DMS114 treated with DMSO at 0.1 percent for 48 hours (cell line): ENCODE results near the gene PARD3B.

Experiments used
- DNase-seq: peaks from one replicate; lab custom pipeline; 2025; ENCODE audit not compliant: unreplicated experiment; lab: John Stamatoyannopoulos, UW

The PARD3B gene

DNA sequence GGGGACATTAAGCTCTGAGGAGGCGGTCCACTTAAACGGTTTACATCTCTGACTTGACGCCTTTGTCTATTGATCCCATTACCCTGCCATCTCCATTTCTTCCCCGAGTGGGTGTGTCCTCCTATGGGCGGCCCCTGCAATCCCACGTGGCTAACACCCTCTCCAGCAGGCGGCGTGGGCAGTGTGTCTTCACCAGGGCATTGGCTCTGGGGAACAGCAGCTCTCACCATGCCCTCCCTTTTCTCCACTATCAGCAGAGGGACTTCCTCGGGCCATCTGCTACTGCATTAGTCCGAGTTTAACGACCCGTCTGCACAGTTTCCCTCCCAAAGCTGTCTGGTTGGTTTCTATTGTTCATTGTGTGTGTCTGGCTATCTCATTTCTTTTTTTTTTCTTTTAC is 625.1 kb downstream of the PARD3B start:
- no peak for DNase-seq

DNA sequence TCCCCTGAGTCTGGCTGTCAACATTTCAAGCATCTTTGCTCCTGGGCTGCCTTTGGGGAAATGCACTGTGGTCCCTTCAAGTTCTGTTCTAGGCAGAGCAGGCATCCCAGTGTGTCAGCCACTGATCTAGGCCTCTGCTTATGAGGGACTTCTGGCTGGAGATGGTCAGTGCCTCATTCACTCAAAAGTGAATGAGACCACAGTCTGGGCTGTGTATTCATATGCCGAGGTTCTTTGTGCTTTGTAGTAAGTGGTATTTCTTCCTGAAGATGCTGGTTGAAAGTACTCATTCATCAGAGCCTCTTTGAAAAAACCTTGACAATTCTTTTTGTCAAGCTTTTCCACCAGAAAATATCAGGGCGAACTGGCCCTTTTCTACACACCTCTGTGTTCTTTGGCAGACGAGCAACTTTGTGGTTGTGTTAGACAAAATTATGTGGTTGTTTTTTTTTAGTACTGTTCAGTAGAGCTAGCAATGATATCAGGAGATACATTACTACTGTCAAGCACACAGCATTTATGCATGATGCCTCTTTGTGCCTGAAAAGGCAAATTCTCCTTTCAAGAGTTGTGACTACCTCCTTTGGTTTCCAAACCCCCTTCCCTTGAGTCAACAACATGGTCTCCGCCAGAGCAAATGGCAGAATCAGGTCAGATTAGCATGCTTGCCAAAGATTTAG is 626.1 kb downstream of the PARD3B start:
- DNase-seq = no peak

DNA sequence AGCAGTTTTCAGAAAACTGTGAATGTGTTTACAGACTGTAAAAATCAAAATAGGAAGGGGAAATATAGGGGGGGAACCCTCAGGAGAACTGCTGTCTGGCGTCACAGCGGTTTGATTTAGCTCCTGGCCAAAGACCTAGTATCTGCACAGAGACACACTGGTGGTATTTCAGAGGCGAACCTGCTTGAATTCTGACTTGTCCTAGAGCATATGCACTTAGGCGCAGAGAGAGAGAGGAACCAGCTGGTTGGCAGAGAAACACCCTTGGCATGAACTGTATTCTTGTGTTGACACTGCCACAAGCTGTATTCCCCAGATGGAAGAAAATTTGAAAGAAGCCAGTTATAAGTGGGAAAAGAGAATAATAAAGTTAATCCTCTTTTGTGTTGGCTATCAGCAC is 630.6 kb downstream of the PARD3B start:
- DNase-seq = no peak

DNA sequence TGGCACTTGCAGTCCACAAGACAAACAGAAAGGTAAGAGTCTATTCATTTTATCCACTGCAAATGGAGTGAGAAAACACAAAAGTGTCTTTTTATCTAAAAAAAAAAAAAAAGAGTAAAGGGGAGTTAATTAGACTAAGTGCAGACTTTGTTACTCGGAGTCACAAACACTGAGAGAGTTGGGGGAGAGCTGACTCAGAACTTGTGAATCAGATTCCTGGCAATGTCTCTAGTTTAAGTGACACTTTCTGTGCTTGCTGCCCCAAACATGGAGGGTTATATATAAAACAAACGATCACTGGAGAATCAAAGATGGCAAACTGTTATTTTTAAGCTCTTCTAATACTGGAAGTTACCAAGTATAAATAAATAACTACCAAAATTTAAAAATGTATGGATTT is 631.3 kb downstream of the PARD3B start:
- no peak for DNase-seq

DNA sequence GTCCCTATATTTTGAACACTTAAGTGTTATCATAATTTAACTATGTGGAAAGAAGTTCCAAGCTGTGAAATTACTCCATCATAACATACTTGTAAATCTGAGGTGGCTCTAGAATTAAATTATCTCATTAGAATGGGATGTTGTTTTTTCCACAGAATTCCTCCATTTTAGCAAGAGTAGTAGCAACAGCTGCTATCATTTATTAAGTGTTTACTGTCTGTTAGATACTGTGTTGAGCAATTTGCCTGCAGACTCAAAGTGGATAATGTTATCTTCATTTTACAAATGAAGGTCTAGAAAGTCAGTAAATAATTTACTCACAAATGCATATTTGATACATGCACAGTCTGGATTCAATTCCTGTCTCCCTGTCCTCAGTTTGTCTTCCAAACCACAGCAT is 632.3 kb downstream of the PARD3B start:
- no peak for DNase-seq

DNA sequence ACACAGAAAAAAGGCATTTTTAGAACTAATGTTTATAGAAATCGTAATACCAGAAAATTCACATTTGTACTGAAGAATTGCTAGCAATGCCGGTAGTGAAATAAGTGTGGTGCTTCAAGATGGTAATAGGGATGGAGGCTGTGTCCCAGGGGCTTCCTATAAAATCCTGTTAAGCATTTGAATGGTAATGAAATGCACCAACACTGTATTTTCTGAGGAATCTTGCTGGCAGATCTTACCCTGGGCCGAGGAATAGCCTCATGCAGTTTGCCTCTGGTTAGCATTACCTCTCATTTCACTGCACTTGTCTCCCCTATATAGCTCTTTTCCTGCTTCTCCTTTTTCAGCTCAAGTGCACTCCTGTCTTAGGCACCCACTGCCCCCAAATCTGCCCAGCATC is 635.5 kb downstream of the PARD3B start:
- no peak for DNase-seq

DNA sequence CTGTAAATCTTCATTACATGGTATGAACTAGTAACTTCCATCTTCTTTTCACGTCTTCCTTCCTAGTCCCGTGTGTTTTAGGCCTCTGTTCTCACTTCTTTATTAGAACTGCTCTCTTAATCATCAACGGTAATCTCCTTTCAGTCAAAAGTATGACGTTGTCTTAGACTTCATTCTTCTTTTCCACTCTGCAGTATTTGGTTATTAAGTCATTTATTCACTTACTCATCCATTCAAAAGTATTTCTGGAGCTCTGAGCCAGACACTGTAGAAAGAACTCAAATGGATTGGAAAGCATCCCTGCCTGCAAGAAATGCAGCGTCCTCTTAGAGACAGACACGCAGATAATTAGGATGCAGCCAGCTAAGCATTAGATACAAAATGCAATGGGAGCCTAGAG is 642.5 kb downstream of the PARD3B start:
- DNase-seq = no peak

DNA sequence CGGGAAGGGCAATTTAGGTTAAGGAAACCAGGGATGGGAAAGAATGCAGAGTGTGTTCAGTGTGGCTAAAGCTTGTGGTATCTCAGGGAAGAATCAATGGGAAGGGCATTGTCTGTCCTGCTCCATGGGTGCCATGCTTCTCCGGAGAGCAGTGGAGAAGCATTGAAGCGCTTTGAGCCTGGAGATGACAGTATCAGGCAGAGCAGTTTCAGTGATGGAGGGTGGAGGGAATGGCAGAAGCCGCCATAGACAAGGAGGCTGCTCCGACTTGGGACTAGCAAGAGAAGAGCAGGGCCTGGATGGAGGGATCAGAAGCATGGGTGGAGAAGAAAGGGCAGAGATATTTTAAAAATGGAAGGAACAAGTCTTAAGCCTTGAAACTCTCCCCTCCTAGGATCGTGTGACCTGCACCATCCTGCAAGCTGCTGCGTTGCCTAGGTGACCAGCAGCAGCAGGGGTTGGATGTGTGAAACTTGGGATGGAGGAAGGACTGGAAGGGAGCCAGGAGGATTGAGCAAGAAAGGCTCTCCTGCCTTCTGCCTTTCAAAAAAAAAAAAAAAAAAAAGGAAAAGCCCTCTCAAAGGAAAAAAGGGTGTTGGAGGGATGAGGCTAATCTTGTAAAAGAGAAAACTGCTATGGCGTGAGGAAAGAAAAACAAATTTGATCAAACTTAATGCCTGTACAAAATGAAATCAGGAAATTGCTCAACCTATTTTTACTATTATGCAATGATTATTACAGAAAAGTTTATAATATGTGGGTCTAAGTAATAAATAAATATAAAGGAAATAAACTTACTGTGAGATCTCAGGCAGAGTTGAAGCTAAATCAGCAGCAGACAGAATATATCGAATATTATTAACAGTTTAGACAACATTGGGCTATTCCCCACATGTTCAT is 643.2 kb downstream of the PARD3B start:
- DNase-seq = no peak

DNA sequence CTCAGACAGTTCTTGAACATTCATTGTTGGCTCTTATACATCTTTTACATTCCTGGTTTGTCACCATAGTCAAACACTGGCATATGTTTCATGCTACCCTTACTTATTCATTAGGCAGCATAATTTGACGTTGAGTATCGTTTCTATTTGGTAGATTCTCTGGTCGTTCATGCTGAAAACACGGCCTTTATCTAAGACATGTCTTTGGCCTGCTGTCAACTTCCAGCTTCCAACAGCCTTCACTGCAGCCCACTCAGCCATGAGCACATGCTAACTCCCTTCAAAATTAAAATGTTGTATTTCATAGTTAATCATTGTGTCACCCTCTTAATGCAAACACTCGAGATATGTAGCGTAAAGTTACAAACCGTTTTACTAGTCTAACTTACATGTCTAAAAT is 644.0 kb downstream of the PARD3B start:
- DNase-seq = no peak

DNA sequence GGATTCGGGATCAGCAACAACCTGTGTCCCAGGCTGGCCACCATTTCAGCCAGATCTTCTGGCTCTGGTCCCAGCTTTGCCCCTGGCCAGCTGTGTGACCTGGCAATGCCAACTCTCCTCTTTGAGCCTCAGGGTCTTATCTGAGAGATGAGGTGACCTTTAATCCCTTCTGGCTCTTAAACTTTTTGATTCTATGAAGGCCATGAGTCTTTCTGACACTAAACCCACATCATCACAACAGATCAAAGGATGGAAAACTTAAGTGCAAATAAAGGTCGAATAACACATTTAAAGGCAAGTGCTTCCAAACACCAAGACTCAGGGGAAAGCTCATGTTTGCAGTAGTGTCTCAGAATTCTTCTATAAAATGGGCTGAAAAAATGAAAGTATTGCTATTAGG is 645.3 kb downstream of the PARD3B start:
- DNase-seq = no peak

DNA sequence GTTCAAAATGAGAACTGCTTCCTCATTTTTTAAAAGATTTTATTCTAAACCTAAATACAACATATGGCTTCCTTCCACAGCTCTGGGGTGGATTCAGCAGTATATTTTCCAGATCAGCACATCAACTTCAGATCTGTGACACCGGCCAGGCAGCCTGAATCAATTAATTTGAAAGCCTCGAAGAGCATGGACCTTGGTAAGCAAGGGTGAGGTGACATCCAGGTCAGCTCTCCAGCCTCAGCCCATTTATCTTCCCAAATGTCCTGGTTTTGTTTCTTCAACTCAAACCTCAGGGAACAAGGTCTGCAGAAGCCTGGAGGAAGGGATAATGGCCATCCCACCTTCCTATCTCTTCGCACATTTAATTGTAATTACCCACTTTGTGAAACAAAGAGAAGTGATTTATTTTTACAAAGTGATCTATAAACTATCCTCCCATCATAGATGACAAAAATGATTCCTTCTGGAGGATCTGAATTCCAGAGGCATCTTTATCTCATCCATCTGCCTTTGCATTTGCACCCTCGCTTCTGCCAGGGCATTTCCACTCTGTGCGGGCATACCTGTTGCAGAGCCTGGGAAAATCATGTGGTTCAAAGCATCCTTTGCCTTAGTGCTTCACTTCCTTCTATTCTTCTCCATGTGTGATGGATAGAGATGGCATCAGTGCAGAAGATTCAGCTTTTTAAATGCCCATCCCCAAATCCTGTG is 648.0 kb downstream of the PARD3B start:
- DNase-seq = no peak

DNA sequence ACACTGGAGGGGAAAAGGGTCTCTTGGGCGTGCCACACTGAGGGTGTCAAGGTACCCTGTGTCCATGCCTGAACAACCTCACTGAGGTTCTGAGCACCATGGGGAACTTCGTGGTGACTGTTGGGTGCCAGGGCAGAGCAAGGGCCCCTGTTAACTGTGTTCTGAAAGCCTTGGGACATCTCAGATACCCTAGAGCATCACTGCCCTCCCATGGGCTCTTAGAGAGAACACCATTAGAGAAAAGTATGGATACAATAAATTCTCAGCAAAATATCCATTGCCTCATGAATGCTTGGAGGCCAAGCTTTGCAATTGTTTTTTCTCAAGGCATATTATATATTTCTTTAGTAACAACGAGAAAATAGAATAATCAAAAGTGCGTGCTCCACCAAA is 648.6 kb downstream of the PARD3B start:
- DNase-seq = no peak

DNA sequence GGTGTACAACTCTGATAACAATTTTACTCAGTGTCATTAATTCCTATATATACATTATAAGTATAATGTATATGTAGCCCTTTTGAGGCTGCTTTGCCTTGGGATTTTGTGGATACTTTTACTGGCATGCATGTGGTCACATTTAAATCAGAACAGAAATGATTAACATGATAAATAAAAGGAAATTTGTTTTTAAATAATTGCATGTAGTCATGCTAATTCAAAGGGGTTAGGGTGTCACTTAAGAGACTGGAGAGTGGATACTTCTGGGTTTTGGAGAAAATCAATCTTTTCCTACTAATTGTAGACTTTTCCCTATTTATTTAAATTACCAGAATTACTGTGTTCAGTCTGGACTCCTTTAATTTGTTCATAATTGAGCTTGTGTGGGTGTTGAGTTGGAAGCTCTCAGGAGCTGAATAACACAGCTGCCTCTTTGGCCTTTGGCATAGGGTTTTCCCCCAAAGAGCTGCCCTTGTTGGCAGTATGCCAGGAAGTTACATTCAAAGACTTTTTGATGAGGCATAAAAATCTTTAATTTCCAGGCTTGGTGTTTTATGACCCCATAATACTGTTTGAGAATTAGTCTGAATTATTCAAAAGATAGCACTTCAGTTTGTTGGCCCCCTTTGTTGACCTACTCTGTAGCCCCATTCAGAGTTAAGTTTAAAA is 652.3 kb downstream of the PARD3B start:
- no peak for DNase-seq

DNA sequence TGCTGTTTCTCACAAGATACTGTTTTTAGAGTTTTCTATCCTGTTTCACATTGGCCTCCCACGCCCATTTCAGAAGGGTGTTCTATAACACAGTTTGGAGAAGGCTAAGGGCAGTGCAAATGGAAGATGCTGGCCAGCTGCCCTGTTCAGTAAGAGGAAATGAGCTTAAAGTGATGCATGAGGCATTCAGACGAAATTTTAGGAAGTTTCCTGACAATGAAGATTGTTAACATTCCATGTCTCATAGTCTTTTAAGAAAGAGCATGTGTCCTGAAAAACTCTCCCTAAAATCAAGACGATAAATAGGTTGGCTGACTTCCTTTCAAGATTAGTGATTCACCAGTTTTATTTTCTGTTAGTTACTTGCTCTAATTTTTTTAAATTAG is 652.9 kb downstream of the PARD3B start:
- no peak for DNase-seq

DNA sequence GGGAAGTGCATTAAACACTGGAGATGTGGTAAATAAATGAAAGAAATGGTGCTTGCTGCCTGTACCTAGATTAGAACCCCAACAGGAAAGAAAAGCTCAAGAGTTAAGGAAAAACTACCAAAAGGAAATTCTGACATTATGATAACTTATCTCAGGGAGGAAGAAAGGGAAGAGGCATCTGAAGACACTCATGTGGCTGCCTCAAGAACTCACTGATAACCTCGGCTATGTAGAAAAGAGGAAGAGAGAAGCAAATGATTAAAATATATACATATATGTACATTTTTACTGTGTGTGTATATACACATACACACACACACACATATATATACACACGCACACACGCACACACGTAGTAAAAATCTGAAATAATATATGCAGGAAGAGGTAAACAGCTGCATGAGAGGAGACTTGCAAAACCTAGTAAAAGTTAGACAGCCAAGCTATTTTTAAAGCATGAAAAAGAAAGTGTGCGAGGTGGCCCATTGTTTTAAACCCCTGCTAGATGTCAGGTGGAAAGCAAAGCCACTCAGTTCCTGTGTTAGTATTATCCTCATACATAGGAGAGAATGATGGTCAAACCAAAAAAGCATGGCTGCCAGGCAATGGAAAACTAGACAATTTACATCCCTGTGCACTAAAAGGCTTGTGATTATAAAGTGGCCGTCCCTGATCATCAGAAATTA is 654.0 kb downstream of the PARD3B start:
- DNase-seq = no peak

DNA sequence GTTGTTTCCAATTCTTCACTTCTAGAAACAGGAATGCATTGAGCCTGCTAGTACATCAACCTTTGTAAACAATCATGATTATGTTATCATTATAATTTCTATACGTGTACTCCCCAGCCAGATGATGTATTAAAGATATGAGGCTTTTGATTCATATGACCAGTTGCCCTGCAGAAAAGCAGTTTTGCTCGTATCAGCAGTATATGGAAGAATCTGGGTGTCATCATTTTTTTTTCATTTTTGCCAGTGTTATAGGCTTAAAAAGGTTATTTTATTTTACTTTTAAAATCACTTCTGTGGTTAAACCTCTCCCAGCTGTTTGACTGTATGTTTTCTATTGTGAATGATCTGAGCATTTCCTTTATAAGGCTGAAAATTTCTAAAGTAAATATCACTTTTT is 665.2 kb downstream of the PARD3B start:
- DNase-seq = no peak

DNA sequence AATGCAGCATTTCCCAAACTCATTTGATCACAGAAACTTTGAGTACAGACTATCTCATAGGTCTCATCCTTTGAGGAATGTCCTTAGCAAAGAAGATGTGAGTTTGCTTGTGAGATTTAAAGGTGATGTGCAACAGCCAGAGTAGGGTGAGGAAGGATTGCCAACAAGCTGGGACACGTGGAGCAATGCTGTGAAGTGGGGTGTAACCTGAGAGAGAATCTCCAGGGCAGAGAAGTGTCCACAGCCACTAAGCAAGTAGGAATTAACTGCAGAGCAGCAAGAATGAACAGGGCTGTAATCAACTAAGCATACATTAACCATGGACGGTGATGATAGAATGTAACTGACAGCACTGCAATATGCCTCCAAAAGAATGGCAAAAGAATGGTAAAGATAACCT is 667.1 kb downstream of the PARD3B start:
- no peak for DNase-seq

DNA sequence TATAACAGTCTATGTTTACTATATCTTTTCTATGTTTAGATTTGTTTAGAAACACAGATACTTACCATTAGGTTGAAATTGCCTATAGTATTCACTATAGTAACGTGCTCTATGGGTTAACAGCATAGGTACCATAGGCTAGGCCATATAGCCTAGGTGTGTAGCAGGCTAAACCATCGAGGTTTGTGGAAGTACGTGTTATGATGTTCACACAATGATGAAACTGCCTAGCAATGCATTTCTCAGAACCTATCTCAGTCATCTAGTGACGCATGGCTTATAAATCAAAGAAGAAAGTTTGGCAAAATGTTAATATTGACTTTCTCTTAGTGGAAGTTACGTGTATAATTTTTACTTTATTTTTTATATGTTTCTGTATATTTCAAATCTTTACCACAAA is 670.8 kb downstream of the PARD3B start:
- no peak for DNase-seq

DNA sequence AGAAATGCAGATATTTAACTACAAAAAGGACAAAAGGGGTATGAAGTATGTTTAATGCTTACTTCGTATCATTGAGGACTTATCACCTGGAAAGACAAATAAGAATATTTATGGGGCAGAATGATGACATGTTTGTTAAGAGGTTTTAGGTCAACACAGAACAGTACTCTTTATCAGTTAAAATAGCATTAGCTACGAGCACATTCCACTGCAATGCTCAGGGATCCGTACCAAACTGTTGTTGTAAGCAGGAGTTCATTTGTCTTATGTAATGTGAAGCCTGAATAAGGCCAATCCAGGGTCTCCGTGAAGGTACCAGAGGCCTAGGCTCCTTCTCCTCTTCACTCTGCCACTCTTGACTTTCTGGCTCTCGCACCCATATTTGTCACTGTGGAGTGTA is 671.3 kb downstream of the PARD3B start:
- DNase-seq = no peak

DNA sequence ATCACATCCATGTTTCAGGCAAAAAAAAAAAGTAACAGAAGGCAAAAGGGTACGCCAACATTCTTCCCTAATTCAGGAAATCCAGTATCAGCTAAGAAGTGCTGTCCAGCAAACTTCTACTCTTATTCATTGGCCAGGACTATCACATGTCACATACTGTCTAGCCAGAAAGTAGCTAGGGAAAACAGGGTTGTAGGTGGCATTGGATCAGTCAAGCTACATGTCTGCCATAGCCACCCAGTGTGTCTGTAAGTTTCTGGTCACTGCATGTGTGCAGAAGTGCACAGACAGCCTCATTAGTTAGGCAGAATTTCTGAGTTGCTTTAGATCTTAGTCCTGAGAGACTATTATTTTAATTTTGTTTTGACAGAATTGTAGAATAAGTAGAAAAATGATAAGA is 671.7 kb downstream of the PARD3B start:
- DNase-seq = no peak

DNA sequence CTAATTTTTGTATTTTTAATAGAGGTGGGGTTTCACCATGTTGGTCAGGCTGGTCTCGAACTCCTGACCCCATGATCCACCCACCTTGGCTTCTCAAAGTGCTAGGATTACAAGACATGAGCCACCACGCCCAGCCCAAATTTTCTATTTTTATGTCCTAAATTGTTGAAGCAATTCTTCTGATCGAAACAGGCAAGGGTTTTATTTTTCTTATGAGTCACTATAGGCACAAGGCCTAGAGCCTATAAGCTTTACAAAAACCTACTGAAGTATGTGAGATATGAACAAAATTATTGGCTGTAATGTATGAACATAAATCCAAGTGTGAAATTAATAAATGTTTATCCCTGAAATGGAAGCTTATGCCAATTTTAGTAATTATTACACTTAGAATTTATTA is 672.8 kb downstream of the PARD3B start:
- DNase-seq = no peak
